NB4 (cell line): ENCODE measurements around the gene SCO1.
"Not testable (repeated sequence)": the region's sequence is repeated elsewhere in the genome, so short reads cannot be mapped to it uniquely, and the experiment has no call there.

Source experiments
- MYC ChIP-seq: IDR thresholded peaks from 2 replicates; pipeline ENCODE4 v1.6.1; 2011; ENCODE audit warnings: low read depth, low read length
- POLR2A ChIP-seq: IDR thresholded peaks from 2 replicates; pipeline ENCODE4 v1.6.1; 2011; ENCODE audit warnings: mild to moderate bottlenecking; ENCODE audit not compliant: insufficient read length; ENCODE audit errors: extremely low read depth
- TF ChIP-seq, protein P1 (sequence below): IDR thresholded peaks from one replicate; pipeline ENCODE4 v1.5.1; 2012; ENCODE audit warnings: low read depth, low read length
- TF ChIP-seq, protein P2 (sequence below): IDR thresholded peaks from 2 replicates; pipeline ENCODE4 v1.6.1; 2011; ENCODE audit warnings: low read depth, low read length

DNA sequence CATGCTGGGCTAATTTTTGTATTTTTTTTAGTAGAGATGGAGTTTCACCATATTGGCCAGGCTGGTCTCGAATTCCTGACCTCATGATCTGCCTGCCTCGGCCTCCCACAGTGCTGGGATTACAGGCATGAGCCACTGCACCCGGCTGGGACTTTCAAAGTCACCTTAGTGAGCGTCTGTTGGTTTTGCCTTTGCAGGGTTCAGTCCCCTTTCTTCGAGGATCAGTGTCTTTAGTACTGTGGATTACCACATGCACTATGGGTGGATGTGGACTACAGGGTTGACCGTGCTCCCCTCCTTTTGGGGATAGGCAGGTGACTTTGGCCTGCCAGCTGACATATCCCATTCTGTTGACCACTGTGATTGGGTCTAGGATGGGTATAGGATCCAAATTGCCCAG, 34.8 kb upstream of the SCO1 start:
- TF ChIP-seq, protein P1, sequence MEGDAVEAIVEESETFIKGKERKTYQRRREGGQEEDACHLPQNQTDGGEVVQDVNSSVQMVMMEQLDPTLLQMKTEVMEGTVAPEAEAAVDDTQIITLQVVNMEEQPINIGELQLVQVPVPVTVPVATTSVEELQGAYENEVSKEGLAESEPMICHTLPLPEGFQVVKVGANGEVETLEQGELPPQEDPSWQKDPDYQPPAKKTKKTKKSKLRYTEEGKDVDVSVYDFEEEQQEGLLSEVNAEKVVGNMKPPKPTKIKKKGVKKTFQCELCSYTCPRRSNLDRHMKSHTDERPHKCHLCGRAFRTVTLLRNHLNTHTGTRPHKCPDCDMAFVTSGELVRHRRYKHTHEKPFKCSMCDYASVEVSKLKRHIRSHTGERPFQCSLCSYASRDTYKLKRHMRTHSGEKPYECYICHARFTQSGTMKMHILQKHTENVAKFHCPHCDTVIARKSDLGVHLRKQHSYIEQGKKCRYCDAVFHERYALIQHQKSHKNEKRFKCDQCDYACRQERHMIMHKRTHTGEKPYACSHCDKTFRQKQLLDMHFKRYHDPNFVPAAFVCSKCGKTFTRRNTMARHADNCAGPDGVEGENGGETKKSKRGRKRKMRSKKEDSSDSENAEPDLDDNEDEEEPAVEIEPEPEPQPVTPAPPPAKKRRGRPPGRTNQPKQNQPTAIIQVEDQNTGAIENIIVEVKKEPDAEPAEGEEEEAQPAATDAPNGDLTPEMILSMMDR = not testable (repeated sequence)
- TF ChIP-seq POLR2A, MYC: not testable (repeated sequence)
- TF ChIP-seq, protein P2, sequence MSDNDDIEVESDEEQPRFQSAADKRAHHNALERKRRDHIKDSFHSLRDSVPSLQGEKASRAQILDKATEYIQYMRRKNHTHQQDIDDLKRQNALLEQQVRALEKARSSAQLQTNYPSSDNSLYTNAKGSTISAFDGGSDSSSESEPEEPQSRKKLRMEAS = not testable (repeated sequence)
